HepG2 (cell line): ENCODE results near the gene AMD1. TPM values are rescaled to one million over a fixed set of nuclear protein-coding genes. Genes with fewer than 3 reads are reported as not detected.

Source experiments
- AKAP8 ChIP-seq: sonication (generic); formaldehyde crosslinking; IDR thresholded peaks from 2 replicates; pipeline ENCODE4 v1.5.1; 2020; ENCODE audit warnings: mild to moderate bottlenecking, missing genetic modification reagents
- DR1 ChIP-seq: sonication (generic); formaldehyde crosslinking; IDR thresholded peaks from 2 replicates; pipeline ENCODE4 v1.8.0; 2021; ENCODE audit warnings: mild to moderate bottlenecking, missing genetic modification reagents, inconsistent platforms
- FOXK1 ChIP-seq: sonication (generic); formaldehyde crosslinking; IDR thresholded peaks from 2 replicates; pipeline ENCODE4 v1.4.0; 2020; ENCODE audit warnings: low read depth, missing genetic modification reagents, borderline replicate concordance
- GATA4 ChIP-seq: sonication (generic); IDR thresholded peaks from 2 replicates; pipeline ENCODE4 v1.6.1; 2016; ENCODE audit warnings: antibody characterized with exemption, low read depth, borderline replicate concordance
- GPN1 ChIP-seq: sonication (generic); formaldehyde crosslinking; IDR thresholded peaks from 2 replicates; pipeline ENCODE4 v1.5.1; 2020; ENCODE audit warnings: missing genetic modification reagents, borderline replicate concordance
- HNRNPLL ChIP-seq: fragments of 200-400 bp; formaldehyde crosslinking; IDR thresholded peaks from 2 replicates; pipeline ENCODE4 v1.6.1; 2017; ENCODE audit warnings: mild to moderate bottlenecking, low read depth, low read length; ENCODE audit not compliant: poor library complexity, severe bottlenecking
- KLF9 ChIP-seq: IDR thresholded peaks from 2 replicates; pipeline ENCODE4 v1.6.1; 2016; ENCODE audit warnings: low read depth
- NCOR1 ChIP-seq: fragments of 200-600 bp; sonication (generic); IDR thresholded peaks from 2 replicates; pipeline ENCODE4 v1.7.0; 2017; ENCODE audit warnings: antibody characterized with exemption, low read length, borderline replicate concordance
- NFIC ChIP-seq: IDR thresholded peaks from 2 replicates; pipeline ENCODE4 v1.6.1; 2012; ENCODE audit warnings: mild to moderate bottlenecking, low read length, inconsistent platforms
- PHF21A ChIP-seq: sonication (generic); formaldehyde crosslinking; IDR thresholded peaks from 2 replicates; pipeline ENCODE4 v1.5.0; 2020; ENCODE audit warnings: mild to moderate bottlenecking, missing genetic modification reagents
- RXRB ChIP-seq: IDR thresholded peaks from 2 replicates; pipeline ENCODE4 v1.6.1; 2016; ENCODE audit warnings: borderline replicate concordance, missing genetic modification reagents, missing compliant biosample characterization
- TP53 ChIP-seq: sonication (generic); formaldehyde crosslinking; conservative IDR thresholded peaks from 2 replicates; pipeline ENCODE4 v1.4.0; 2020; ENCODE audit warnings: missing genetic modification reagents
- ZFYVE20 ChIP-seq: sonication (generic); formaldehyde crosslinking; IDR thresholded peaks from 2 replicates; pipeline ENCODE4 v1.8.0; 2023; ENCODE audit warnings: low read depth, mild to moderate bottlenecking, moderate library complexity, missing genetic modification reagents, borderline replicate concordance
- ZMAT3 ChIP-seq: sonication (generic); formaldehyde crosslinking; conservative IDR thresholded peaks from 2 replicates; pipeline ENCODE4 v1.7.0; 2021; ENCODE audit warnings: missing genetic modification reagents
- ZNF552 ChIP-seq: sonication (generic); formaldehyde crosslinking; IDR thresholded peaks from 2 replicates; pipeline ENCODE4 v1.9.0; 2022; ENCODE audit warnings: missing genetic modification reagents, mild to moderate bottlenecking, borderline replicate concordance
- ZNF776 ChIP-seq: sonication (generic); formaldehyde crosslinking; IDR thresholded peaks from 2 replicates; pipeline ENCODE4 v1.4.0; 2020; ENCODE audit warnings: mild to moderate bottlenecking, missing genetic modification reagents
- polyA plus RNA-seq, 8 experiments: library from polyadenylated mRNA; depleted of rRNA in 3 of 8; stranded (reverse) in 7 of 8; unstranded in 1 of 8; fragments of >200 nt; fragmentation: Illumina TruSeq in 4 of 8; extraction: Trizol in 4 of 8; gene quantifications; 2 replicates each; pipeline versions ENCODE4 v1.2.1 to v1.2.3, GENCODE V29; 2011 to 2016; ENCODE audit warnings: low read depth in 4 of 8, missing spikeins in 1 of 8, mixed read lengths in 1 of 8; ENCODE audit not compliant: insufficient read depth in 1 of 8
- total RNA-seq, 5 experiments: library from RNA; depleted of rRNA; stranded (reverse); fragments of >200 nt; fragmentation: Illumina TruSeq; extraction: Trizol; gene quantifications; 2 replicates each; pipeline ENCODE4 v1.2.3, GENCODE V29; 2016; ENCODE audit warnings: low read depth in 1 of 5
- TF ChIP-seq, protein P1 (sequence below): sonication (generic); formaldehyde crosslinking; IDR thresholded peaks from 2 replicates; pipeline ENCODE4; 2020; ENCODE audit warnings: missing genetic modification reagents, mild to moderate bottlenecking, borderline replicate concordance
- TF ChIP-seq, protein P2 (sequence below): sonication (generic); formaldehyde crosslinking; IDR thresholded peaks from 2 replicates; pipeline ENCODE4 v1.4.0; 2020; ENCODE audit warnings: mild to moderate bottlenecking, low read depth, missing genetic modification reagents
- TF ChIP-seq, protein P3 (sequence below): sonication (generic); formaldehyde crosslinking; conservative IDR thresholded peaks from 2 replicates; pipeline ENCODE4 v1.5.0; 2020; ENCODE audit warnings: missing genetic modification reagents
- TF ChIP-seq, protein P4 (sequence below): sonication (generic); formaldehyde crosslinking; IDR thresholded peaks from 2 replicates; pipeline ENCODE4 v1.9.0; 2021; ENCODE audit warnings: missing genetic modification reagents, borderline replicate concordance
- TF ChIP-seq, protein P5 (sequence below): sonication (generic); formaldehyde crosslinking; IDR thresholded peaks from 2 replicates; pipeline ENCODE4 v1.4.0; 2020; ENCODE audit warnings: mild to moderate bottlenecking, missing genetic modification reagents

AMD1 gene
- total and polyA plus RNA-seq, 2 of the 13 experiments (the other 11 are each of a cell fraction or from before 2014, with no cell fraction given) = 108 to 123 TPM

DNA sequence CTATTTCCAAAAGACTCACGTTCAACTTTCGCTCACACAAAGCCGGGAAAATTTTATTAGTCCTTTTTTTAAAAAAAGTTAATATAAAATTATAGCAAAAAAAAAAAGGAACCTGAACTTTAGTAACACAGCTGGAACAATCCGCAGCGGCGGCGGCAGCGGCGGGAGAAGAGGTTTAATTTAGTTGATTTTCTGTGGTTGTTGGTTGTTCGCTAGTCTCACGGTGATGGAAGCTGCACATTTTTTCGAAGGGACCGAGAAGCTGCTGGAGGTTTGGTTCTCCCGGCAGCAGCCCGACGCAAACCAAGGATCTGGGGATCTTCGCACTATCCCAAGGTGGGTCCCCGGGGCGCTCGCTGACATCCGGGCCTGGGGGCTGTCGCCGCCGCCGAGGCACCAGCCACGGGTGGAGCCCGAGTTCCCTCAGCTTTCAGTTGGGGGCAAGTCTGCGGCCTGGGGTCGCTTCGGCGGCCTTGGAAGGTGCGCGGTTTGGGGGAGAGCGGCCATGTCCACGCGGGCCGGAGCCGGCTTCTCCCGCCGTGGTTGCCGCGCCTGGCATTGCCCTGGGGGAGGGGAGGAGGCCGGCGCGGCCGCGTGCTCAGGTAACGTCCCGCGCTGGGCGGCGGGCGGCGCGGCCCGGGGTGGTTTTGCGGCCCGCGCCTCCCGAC lies 429 bp downstream of the AMD1 start (continued):
- TF ChIP-seq, protein P1, sequence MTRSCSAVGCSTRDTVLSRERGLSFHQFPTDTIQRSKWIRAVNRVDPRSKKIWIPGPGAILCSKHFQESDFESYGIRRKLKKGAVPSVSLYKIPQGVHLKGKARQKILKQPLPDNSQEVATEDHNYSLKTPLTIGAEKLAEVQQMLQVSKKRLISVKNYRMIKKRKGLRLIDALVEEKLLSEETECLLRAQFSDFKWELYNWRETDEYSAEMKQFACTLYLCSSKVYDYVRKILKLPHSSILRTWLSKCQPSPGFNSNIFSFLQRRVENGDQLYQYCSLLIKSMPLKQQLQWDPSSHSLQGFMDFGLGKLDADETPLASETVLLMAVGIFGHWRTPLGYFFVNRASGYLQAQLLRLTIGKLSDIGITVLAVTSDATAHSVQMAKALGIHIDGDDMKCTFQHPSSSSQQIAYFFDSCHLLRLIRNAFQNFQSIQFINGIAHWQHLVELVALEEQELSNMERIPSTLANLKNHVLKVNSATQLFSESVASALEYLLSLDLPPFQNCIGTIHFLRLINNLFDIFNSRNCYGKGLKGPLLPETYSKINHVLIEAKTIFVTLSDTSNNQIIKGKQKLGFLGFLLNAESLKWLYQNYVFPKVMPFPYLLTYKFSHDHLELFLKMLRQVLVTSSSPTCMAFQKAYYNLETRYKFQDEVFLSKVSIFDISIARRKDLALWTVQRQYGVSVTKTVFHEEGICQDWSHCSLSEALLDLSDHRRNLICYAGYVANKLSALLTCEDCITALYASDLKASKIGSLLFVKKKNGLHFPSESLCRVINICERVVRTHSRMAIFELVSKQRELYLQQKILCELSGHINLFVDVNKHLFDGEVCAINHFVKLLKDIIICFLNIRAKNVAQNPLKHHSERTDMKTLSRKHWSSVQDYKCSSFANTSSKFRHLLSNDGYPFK (CRISPR knock-in tag) = no peak
- TF ChIP-seq, protein P2, sequence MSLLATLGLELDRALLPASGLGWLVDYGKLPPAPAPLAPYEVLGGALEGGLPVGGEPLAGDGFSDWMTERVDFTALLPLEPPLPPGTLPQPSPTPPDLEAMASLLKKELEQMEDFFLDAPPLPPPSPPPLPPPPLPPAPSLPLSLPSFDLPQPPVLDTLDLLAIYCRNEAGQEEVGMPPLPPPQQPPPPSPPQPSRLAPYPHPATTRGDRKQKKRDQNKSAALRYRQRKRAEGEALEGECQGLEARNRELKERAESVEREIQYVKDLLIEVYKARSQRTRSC (CRISPR knock-in tag) = no peak
- TF ChIP-seq PHF21A (CRISPR knock-in tag) (no peak), ZNF552 (no peak), ZFYVE20 (CRISPR knock-in tag) (0 out of 2 replicates have a peak, but pooled peaks have one; percentile 56), KLF9 (CRISPR knock-in tag) (no peak), DR1 (no peak), AKAP8 (CRISPR knock-in tag) (no peak), HNRNPLL (no peak), NFIC (no peak), ZMAT3 (CRISPR knock-in tag) (0 out of 2 replicates have a peak, but pooled peaks have one; percentile 21), TP53 (CRISPR knock-in tag) (no peak), RXRB (no peak), GATA4 (no peak), ZNF776 (0 out of 2 replicates have a peak, but pooled peaks have one; percentile 32), NCOR1 (no peak), FOXK1 (CRISPR knock-in tag) (no peak), GPN1 (CRISPR knock-in tag) (no peak)
- TF ChIP-seq, protein P3, sequence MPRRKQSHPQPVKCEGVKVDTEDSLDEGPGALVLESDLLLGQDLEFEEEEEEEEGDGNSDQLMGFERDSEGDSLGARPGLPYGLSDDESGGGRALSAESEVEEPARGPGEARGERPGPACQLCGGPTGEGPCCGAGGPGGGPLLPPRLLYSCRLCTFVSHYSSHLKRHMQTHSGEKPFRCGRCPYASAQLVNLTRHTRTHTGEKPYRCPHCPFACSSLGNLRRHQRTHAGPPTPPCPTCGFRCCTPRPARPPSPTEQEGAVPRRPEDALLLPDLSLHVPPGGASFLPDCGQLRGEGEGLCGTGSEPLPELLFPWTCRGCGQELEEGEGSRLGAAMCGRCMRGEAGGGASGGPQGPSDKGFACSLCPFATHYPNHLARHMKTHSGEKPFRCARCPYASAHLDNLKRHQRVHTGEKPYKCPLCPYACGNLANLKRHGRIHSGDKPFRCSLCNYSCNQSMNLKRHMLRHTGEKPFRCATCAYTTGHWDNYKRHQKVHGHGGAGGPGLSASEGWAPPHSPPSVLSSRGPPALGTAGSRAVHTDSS = no peak
- TF ChIP-seq, protein P4, sequence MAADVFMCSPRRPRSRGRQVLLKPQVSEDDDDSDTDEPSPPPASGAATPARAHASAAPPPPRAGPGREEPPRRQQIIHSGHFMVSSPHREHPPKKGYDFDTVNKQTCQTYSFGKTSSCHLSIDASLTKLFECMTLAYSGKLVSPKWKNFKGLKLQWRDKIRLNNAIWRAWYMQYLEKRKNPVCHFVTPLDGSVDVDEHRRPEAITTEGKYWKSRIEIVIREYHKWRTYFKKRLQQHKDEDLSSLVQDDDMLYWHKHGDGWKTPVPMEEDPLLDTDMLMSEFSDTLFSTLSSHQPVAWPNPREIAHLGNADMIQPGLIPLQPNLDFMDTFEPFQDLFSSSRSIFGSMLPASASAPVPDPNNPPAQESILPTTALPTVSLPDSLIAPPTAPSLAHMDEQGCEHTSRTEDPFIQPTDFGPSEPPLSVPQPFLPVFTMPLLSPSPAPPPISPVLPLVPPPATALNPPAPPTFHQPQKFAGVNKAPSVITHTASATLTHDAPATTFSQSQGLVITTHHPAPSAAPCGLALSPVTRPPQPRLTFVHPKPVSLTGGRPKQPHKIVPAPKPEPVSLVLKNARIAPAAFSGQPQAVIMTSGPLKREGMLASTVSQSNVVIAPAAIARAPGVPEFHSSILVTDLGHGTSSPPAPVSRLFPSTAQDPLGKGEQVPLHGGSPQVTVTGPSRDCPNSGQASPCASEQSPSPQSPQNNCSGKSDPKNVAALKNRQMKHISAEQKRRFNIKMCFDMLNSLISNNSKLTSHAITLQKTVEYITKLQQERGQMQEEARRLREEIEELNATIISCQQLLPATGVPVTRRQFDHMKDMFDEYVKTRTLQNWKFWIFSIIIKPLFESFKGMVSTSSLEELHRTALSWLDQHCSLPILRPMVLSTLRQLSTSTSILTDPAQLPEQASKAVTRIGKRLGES (CRISPR knock-in tag) = no peak
- TF ChIP-seq, protein P5, sequence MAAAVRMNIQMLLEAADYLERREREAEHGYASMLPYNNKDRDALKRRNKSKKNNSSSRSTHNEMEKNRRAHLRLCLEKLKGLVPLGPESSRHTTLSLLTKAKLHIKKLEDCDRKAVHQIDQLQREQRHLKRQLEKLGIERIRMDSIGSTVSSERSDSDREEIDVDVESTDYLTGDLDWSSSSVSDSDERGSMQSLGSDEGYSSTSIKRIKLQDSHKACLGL (CRISPR knock-in tag) = no peak; the same call in 1 of the 2 replicates
